Stimulated activated naive CD4-positive, alpha-beta T cell (primary cell): Measurements from ENCODE around the gene GABARAP.

Experiments
- DNase-seq, 6 experiments: peaks; one replicate each; lab custom pipeline; 2025; lab: John Stamatoyannopoulos, UW

The GABARAP gene

DNA sequence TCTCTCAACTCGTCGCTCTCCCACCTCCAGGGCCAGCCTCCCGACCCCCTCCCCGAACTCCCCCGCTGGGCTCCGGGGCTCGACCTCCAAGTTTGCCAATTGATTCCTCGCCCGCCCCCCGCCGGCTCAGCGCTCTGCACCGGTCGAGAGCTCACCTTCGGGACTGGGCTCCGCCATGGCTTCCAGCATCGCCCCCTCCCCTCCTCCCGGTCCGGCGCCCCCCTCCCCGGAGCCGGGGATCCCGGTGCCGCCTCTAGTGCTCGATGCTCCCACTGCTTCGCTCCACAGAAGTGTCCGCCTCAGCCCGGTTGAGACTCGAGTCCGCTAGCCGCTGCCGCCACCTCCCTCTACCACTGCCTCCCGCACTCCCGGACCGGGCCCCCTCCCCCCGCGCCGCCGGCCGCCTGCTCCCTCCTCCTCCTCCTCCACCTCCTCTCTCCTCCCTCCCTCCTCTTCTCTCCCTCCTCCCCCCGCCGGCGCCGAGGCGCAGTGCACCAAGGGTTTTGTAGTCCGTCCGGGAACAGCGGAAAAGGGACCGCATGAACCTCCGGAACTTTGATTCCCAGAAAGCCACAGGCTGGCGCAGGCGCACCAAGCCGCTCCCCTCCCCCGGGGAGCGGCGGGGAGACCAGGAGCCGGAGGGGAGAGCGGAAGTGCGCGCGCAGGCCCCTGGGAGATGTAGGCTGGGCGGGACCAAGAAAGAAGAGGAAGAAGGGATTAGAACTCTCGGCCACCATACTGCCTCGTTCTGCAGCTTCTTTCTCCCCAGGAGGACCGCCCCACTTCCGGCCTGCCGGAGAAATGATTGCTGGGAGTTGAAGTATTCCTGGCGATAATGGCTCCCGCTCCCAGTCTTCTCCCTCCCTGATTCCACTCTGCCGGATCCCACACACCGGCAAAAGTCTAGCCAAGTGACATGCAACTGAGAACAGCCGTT is 2.9 kb downstream of the GABARAP start, which contains the start of gene PHF23:
TSS of gene PHF23 (minus strand) at position 367 of the 937 bp plus-strand sequence. CDS start at position 189, 178 bp downstream.
- peak; percentile 92 to 98 (median 96) for DNase-seq

- peak; percentile 24 to 67 (median 50) for DNase-seq
These were observed 3.7 kb downstream of the GABARAP start for GRCh38 chr17:7238420-7239090.

- peak; percentile 58 to 82 (median 68) for DNase-seq
These were observed 4.4 kb downstream of the GABARAP start for GRCh38 chr17:7237761-7238419.

GRCh38 chr17:7237266-7237760 is 4.9 kb downstream of the GABARAP start:
- DNase-seq = no peak

DNA sequence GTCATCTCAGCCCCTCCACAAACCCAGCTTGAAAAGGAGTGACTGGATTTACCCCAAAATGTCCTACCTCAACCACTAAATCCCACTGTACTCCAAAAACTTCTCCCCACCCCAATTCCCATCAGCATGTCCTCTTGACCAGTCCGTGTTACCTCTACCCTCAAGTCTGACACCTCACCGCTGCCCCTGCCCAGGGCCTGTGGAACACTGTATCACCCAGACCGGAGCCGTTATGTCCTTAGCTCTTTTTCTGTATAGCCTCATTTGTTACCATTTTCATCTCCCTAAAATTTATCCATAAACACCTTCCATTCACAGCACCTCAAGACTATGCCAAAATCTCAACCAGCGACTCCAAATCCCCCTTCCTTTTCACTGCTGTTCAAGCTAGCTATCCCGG is 5.4 kb downstream of the GABARAP start:
- DNase-seq = no peak

GRCh38 chr17:7235693-7236665 is 6.3 kb downstream of the GABARAP start:
- no peak for DNase-seq

DNA sequence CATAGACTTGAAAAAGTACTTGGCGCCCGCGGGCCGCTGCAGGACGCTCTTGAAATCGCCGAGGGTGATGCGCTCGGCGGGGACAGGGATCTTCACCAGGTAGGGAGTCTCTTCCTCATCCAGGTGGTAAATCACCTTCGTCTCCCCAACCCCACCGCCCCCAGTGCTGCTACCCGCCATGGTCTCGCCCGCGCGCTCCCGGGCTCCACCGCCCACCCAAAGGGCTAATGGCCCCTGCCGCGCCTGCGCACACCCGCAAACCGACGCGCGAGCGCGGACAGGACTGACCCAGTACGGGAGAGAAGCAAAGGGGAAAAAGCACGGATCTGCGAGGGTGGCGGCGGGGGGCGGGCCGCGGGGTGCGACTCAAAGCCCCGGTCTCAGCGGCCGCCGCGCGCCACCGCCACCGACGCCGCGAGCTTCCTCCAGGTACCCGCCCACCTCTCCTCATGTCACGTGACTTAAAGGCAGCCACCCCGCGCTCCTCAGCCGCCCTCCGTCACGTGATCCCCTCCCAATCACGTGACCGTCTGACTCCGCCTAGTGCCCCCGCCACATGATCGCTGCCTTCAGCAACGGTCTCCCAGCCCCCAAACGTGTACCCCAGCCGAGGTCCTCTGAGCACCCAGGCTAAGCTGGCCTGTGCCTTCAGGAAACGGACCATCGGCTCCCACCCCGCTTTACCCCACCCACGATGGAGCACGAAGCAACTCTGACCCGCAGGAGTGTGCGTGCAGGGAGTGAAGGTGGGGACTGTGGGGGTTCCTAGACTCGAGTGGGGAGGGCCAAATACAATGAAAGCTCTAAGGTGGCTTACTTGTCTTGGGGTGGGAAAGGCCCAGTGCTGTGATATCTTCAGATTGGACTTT is 7.9 kb downstream of the GABARAP start, which contains the start of gene DVL2:
TSS of gene DVL2 (minus strand) at position 435 of the 869 bp plus-strand sequence. CDS start at position 180, 255 bp downstream.
- peak; percentile 86 to 94 (median 92) for DNase-seq

DNA sequence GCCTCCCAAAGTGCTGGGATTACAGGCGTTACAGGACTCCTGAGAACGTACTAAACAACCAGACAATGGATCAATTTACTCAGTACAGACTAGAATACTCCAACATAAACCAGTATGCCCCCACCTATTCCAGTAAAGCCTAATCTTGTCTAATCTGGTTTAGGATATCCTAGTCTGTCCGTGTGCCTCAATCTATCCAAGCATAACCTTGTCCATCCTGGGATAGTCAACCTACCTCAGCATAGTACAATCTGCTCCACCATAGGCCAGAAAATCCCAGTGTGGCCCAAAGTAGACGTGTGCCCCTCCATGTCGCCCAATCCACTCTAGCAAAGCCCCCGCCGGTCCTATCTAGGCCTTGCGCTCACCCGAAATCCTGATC is 8.6 kb downstream of the GABARAP start:
- DNase-seq = no peak

- no peak for DNase-seq
These were observed 10.1 kb downstream of the GABARAP start for GRCh38 chr17:7232114-7232513.

- no peak for DNase-seq
These were observed 12.7 kb downstream of the GABARAP start for GRCh38 chr17:7229504-7229903.

DNA sequence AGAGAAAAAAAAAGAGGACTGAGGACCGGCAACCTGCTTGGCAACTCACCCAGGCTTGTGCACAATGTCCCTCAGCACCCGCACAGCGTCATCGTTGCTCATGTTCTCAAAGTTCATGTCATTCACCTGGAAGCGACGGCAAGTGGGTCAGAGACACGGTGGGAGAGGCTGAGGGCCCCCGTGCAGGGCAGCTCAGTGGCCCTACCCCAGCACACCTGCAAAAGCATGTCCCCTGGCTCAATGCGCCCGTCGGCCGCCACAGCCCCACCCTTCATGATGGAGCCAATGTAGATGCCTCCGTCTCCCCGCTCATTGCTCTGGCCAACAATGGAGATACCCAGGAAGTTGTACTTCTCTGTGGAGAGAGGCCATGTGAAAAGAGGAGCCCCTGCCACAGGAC is 13.3 kb downstream of the GABARAP start:
- no peak for DNase-seq

- DNase-seq = no peak
These were observed 15.2 kb downstream of the GABARAP start for GRCh38 chr17:7226721-7227710.

DNA sequence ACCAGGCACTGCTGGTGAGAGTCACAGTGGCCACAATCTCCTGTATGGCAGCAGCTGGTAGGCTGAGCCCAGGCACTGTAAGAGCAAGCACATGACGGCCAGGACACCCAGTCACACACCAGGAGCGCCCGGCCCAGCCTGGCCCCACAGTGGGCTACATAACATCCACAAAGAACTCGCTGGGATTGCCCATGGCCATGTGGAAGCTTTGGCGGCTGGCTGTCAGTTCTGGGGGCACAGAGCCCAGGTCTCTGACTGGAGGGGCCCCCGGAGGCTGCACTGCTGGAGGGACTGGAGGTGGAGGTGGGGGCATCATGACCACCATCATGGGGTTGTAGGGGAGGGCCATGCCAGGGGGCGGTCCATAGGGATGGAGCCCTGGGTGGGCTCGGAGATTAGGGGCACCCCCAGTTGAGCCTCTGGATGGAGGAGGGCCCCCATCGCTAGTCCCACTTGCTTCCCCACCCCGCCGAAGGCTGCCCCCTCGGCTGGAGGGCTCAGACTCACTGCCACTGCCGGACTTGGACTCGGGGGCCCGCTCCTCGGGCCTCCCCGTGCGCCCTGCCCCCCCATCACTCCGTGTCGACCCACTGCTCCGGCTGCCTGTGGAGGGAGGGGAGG is 16.4 kb downstream of the GABARAP start:
- no peak for DNase-seq

DNA sequence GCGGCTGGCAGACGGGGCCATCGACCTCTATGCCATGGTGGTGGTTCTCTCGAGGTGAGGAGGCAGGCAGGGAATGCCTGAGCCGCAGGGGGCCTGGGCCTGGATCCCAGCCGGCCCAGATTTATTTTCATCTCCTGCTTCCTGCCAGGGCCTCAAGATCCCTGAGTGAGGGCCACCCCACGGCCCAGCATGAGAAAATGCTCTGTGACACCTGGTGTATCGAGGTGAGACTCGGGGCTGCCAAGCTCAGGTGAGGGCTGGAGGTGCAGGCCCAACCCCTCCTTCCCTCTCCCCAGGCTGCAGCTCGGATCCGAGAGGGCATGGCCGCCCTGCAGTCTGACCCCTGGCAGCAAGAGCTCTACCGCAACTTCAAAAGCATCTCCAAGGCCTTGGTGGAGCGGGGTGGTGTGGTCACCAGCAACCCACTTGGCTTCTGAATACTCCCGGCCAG is 17.6 kb downstream of the GABARAP start:
- DNase-seq = no peak

- DNase-seq = no peak
These were observed 18.1 kb downstream of the GABARAP start for GRCh38 chr17:7224110-7224509.

- no peak for DNase-seq
These were observed 18.9 kb downstream of the GABARAP start for GRCh38 chr17:7223375-7223774.

DNA sequence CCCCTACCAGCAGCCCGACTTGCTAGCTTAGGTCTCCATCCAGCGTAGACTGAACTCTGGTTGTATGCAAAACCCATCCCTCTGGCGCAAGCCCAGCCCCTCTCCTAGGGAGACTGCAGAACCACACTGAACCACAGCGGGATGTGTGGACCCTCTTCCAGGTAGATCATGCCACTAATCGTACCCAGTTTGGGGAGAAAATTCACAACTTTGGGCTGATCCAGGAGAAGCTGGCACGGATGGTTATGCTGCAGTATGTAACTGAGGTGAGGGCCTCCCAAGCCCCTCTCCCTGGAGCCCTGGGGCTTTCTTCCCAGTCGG is 19.3 kb downstream of the GABARAP start:
- no peak for DNase-seq
